Ramos (cell line): ENCODE data around the gene RAB26.

ENCODE experiments used
- in situ Hi-C: fragments of 300-500 bp; cut with MboI; formaldehyde crosslinking; loops from one replicate; pipeline ENCODE4 v1.14.3; 2022; ENCODE audit warnings: low sequenced_read_pairs; ENCODE audit not compliant: unreplicated experiment

The RAB26 gene

DNA sequence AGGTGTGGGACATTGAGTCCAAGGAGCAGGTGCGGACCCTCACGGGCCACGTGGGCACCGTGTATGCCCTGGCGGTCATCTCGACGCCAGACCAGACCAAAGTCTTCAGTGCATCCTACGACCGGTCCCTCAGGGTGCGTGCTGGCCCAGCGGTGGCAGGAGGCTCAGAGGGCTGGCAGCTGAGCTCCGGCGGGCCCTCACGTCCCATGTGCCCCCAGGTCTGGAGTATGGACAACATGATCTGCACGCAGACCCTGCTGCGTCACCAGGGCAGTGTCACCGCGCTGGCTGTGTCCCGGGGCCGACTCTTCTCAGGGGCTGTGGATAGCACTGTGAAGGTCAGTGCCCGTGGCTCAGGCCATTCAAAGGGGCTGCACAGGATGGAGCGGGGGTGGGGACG lies 27.6 kb downstream of the RAB26 start:
- in situ Hi-C loops, result no loop called here

- in situ Hi-C loops, result no loop called here
These were observed 28.7 kb downstream of the RAB26 start for GRCh38 chr16:2177101-2177500.

DNA sequence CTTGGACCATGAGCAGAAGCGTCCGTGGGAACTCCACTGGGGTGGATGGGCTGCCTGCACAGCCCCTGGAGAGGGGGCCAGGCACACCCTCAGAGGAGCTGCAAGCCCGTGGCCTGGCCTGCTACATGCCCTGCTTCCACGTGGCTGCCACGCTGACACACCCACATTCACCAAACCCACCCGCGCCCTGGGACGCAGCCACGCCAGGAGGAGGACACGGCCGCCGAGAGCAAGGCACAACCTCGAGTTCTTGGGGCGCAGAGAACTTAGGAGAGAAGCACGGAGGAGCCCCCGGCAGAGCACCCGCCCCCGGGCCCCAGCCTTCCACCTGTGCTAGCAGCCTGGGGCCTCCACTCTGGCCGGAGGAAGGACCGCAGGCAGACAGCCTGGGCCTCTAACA lies 29.1 kb downstream of the RAB26 start:
- in situ Hi-C loops, result no loop called here

GRCh38 chr16:2178321-2179106 lies 30.1 kb downstream of the RAB26 start:
- in situ Hi-C loops, result no loop called here

- in situ Hi-C loops, result no loop called here
These were observed 30.7 kb downstream of the RAB26 start for GRCh38 chr16:2179107-2179501.

DNA sequence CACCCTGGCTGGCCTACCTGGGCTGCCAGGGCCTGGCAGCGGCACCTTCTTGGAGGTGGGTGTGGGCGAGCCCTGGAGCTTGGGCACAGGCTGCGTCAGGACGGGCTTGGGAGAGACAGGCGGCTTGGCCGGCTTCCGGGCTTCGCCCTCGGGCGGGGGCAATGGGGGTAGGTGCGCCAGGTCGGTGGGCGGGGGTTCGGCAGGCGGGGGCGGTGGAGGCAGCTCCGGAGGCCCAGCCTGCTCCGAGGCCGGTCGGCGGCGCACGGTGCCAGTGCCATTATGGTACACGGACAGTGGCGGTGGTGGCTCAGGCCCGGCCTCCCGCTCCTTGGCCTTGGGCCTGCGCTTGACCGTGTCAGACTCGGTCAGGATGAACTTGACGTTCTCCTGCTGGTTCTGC lies 31.2 kb downstream of the RAB26 start:
- in situ Hi-C loops, result no loop called here

DNA sequence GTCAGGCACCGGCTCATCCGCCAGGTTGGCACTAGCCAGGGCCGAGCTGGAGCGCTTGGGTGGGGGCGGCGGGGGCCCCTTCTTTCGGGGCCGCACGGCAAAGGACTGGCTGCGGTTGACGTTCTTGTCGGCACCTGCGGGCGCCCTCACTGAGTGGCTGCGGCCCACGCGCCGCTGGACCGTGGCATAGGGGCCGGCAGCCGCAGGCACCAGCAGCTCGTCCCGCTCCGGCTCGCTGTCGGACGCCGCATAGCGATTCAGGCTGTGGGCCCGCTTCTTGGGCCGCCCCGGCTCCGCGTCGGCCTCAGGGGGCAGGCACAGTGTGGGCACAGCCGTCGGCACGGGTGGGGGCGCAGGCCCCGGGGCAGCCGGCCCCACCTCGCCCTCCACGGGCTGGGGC lies 32.0 kb downstream of the RAB26 start:
- in situ Hi-C loops, result no loop called here

- in situ Hi-C loops, result no loop called here
These were observed 32.8 kb downstream of the RAB26 start for GRCh38 chr16:2180962-2181923.

GRCh38 chr16:2181952-2182351 lies 33.5 kb downstream of the RAB26 start:
- in situ Hi-C loops, result no loop called here

DNA sequence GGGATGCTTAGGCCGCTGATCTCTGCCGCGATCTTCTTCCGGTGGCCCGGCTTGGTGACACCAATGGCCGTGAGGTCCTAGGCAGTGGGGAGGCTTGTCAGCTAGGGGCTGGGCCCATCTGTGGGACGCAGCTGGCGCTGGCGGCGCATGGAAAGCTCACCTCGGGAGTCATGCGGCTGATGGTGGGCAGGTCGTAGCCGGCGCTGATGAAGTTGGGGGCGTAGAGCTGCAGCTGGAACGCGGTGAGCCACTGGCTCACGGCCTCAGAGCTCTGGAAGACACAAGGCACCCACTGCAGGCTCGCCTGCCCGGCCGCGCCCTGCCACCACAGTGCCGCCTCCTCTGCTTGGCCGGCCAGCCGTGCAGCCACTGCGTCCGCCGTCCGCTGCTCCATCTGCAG lies 35.2 kb downstream of the RAB26 start:
- in situ Hi-C loops, result no loop called here

- in situ Hi-C loops, result no loop called here
These were observed 35.9 kb downstream of the RAB26 start for GRCh38 chr16:2184346-2184745.

GRCh38 chr16:2184962-2185361 lies 36.5 kb downstream of the RAB26 start:
- in situ Hi-C loops, result no loop called here

- in situ Hi-C loops, result no loop called here
These were observed 37.6 kb downstream of the RAB26 start for GRCh38 chr16:2186064-2186463.

DNA sequence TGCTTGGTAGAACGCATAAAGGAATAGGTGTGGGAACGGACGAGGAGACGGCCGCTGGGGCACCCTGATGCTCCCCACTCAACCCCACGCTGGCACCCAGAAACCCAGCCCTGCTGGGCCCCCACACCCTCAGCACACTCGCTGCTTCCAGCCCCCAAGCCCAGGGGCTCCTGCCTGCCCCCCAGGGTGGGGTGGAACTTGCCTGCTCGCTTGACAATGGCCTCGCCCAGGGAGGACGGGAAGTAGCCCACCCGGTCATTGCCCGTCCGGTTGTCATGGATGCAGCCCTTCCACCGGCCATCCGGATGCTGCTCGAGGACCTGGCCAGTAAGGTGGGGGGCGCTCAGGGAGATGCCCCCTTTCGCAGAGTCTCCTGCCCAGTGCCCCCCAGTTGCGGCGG lies 38.1 kb downstream of the RAB26 start:
- in situ Hi-C loops, result no loop called here

- in situ Hi-C loops, result no loop called here
These were observed 38.8 kb downstream of the RAB26 start for GRCh38 chr16:2187212-2187611.

GRCh38 chr16:2188395-2188794 lies 40.0 kb downstream of the RAB26 start:
- in situ Hi-C loops, result no loop called here

DNA sequence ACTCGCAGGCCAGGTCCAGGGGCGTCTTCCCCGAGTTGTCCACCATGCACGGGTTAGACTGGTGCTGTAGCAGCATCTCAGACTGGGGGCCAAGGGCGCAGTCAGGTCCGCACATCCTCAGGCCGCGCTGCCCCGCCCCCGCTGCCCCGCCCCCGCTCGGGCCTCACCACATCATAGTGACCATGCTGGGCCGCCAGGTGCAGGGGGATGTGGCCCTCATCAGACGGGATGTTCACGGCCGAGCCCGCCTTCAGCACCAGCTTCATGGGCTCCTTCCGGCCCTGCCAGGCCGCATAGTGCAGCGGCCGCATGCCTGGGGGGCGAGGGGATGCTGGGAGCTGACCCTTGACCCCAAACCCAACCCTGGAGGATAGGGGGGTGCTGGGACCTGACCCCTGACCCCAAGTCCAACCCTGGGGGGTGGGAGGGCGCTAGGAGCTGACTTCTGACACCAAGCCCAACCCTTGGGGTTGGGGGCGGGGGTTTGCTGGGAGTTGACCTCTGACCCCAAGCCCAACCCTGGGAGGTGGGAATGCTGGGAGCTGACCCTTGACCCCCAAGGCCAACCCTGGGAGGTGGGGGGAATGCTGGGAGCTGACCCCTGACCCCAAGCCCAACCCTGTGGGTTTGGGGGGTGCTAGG lies 40.9 kb downstream of the RAB26 start:
- in situ Hi-C loops, result no loop called here

DNA sequence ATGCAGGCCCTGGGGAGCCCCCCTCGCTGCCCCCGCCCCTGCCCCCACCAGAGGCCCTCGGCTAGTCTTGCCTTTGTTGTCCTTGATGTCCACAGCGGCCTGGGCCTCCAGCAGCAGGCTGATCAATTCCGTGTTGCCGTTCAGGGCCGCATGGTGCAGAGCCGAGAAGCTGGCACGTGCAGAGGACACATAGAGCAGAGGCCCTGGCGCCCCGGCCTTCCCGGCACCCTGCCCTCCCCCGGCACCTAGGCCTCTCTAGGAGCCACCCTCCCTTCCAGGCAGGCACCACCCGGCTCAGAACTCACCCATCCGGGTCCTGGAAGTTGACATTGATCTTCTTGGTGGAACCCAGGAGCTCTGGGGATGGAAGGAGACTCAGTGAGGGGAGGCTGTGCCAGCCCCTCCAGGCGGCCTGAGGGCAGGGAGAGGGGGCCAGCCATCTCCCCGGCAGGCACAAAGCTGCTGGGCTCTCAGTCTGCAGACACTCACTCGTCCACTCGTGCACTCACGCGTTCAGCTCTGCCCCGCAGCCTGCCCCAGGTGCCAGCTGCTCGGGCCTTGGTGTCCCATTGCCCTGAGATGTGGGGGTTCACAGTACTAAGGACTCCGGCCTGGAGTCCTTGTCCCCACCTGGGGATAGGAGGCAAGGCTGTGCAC lies 41.7 kb downstream of the RAB26 start:
- in situ Hi-C loops, result no loop called here

DNA sequence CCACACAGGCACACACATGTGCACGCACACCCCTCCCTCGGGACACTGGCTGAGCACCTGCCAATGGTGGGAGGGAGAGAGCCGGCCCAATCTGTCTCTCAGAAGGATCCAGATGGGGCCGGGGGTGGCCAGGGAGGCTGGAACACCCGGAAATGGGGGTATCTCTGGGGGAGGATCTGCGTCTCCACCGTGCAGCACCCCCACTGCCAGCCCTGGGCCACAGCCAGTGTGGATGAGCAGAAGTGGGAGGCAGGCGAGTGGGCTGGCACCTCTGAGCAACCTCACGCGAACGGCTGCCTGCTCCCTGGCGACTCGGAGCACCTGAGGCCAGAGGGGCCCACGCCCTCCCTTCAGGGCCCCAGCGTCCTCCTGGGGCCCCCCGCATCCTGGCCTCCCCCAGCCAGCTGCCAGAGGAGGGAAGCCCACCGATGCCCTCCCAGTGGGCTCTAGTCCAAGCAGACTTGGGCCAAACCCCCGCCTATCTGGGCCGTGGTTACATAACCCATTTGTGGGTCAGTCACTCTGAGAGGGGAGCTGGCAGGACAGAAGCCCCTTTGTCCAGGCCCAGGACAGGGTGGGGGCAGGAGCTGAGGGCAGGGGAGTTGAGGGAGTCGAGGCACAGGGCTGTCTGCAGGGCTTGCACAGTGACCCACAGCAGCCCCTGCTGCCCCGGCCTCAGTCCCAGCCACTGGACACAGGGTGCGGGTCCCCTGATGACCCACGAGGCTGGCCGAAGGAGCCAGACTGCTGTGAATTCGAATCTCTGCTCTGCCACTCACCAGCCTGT lies 42.4 kb downstream of the RAB26 start:
- in situ Hi-C loops, result no loop called here

DNA sequence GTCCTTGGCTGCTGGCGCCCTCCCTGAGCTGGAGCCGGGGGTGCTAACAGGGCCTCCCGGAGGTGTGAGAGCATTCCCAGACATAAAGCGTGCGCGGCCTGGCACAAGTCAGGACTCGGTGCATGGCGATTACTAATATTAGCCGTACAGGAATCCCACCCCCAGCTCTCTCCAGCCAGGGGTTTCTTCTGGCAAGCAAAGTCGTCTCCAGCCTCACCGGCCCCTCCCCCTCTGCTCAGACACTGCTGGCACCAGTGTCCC lies 43.0 kb downstream of the RAB26 start:
- in situ Hi-C loops, result no loop called here
